ENCODE results near the gene PLIN1.

DNA sequence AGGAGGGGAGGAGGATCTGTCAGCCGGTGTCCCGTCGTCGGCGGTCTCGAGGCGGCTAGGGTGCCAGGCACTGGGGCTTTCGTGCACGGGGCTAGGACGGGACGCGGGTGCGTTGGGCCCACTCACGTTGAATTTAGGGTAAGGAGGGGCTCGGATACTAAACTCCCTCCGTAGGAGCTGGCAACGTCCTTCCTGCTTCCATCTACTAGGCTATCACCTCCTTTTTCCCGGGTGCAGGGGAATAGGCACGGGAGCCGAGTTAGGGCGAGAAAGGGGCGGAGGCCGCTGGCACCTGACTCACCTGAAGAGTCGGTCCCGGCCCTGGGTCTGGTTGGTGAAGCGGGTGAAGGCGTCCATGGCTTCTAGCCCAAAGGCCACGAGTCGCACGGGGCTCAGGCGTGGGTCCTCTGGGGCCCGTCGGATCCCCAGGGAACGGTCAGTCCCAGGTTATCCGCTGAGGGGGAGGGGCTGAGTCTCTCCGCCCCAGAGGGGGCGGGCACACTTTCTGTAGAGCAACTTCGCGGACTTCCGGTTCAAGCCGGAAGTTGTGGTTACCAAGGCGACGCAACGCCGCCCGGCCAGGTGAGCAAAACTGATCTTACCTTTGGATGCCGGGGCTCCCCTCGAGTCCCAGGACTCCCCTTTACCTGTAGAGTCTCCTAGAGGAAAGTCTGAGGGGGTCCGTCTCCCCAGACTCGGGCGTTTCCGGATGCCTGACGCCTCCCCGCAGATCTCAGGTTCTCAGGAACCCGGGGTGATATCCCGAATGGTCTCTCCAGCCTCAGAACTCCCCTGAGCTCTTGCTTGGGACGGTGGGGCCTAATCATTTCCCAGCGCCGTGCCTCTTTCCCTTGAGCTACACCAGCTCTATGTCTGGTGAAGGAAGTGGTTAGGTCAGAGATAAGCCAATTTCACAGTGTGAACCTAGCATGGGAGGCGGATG lies 11.4 kb upstream of the PLIN1 start, which contains the start of the genes PEX11A and WDR93:
- TF ChIP-seq, protein P1, sequence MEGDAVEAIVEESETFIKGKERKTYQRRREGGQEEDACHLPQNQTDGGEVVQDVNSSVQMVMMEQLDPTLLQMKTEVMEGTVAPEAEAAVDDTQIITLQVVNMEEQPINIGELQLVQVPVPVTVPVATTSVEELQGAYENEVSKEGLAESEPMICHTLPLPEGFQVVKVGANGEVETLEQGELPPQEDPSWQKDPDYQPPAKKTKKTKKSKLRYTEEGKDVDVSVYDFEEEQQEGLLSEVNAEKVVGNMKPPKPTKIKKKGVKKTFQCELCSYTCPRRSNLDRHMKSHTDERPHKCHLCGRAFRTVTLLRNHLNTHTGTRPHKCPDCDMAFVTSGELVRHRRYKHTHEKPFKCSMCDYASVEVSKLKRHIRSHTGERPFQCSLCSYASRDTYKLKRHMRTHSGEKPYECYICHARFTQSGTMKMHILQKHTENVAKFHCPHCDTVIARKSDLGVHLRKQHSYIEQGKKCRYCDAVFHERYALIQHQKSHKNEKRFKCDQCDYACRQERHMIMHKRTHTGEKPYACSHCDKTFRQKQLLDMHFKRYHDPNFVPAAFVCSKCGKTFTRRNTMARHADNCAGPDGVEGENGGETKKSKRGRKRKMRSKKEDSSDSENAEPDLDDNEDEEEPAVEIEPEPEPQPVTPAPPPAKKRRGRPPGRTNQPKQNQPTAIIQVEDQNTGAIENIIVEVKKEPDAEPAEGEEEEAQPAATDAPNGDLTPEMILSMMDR (conservative IDR thresholded peaks at IDR 0.05; ENCODE audit: low read depth in 2 of 2): no peak
- TF ChIP-seq EZH2phosphoT487 (IDR thresholded peaks at IDR 0.05; ENCODE audit: unreplicated experiment): no peak
- TF ChIP-seq JUNB (IDR thresholded peaks at IDR 0.05; ENCODE audit: unreplicated experiment): no peak
- no peak for TF ChIP-seq CREB1 (CRISPR knock-in tag; IDR thresholded peaks at IDR 0.05; ENCODE audit: low read depth)
- TF ChIP-seq, protein P2, sequence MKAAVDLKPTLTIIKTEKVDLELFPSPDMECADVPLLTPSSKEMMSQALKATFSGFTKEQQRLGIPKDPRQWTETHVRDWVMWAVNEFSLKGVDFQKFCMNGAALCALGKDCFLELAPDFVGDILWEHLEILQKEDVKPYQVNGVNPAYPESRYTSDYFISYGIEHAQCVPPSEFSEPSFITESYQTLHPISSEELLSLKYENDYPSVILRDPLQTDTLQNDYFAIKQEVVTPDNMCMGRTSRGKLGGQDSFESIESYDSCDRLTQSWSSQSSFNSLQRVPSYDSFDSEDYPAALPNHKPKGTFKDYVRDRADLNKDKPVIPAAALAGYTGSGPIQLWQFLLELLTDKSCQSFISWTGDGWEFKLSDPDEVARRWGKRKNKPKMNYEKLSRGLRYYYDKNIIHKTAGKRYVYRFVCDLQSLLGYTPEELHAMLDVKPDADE (IDR thresholded peaks at IDR 0.05): no peak
- peak; percentile 52 for TF ChIP-seq POLR2AphosphoS5 (IDR thresholded peaks at IDR 0.05; ENCODE audit: low read depth)
- peak; percentile 51 for TF ChIP-seq EZH2 (IDR thresholded peaks at IDR 0.05; ENCODE audit: low read depth, unreplicated experiment)
- no peak for TF ChIP-seq NANOG (IDR thresholded peaks at IDR 0.05; ENCODE audit: borderline replicate concordance)
- TF ChIP-seq, protein P3, sequence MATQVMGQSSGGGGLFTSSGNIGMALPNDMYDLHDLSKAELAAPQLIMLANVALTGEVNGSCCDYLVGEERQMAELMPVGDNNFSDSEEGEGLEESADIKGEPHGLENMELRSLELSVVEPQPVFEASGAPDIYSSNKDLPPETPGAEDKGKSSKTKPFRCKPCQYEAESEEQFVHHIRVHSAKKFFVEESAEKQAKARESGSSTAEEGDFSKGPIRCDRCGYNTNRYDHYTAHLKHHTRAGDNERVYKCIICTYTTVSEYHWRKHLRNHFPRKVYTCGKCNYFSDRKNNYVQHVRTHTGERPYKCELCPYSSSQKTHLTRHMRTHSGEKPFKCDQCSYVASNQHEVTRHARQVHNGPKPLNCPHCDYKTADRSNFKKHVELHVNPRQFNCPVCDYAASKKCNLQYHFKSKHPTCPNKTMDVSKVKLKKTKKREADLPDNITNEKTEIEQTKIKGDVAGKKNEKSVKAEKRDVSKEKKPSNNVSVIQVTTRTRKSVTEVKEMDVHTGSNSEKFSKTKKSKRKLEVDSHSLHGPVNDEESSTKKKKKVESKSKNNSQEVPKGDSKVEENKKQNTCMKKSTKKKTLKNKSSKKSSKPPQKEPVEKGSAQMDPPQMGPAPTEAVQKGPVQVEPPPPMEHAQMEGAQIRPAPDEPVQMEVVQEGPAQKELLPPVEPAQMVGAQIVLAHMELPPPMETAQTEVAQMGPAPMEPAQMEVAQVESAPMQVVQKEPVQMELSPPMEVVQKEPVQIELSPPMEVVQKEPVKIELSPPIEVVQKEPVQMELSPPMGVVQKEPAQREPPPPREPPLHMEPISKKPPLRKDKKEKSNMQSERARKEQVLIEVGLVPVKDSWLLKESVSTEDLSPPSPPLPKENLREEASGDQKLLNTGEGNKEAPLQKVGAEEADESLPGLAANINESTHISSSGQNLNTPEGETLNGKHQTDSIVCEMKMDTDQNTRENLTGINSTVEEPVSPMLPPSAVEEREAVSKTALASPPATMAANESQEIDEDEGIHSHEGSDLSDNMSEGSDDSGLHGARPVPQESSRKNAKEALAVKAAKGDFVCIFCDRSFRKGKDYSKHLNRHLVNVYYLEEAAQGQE (IDR thresholded peaks at IDR 0.05; ENCODE audit: unreplicated experiment): no peak
- TF ChIP-seq ZNF114 (CRISPR knock-in tag; IDR thresholded peaks at IDR 0.05): no peak
- TF ChIP-seq, protein P4, sequence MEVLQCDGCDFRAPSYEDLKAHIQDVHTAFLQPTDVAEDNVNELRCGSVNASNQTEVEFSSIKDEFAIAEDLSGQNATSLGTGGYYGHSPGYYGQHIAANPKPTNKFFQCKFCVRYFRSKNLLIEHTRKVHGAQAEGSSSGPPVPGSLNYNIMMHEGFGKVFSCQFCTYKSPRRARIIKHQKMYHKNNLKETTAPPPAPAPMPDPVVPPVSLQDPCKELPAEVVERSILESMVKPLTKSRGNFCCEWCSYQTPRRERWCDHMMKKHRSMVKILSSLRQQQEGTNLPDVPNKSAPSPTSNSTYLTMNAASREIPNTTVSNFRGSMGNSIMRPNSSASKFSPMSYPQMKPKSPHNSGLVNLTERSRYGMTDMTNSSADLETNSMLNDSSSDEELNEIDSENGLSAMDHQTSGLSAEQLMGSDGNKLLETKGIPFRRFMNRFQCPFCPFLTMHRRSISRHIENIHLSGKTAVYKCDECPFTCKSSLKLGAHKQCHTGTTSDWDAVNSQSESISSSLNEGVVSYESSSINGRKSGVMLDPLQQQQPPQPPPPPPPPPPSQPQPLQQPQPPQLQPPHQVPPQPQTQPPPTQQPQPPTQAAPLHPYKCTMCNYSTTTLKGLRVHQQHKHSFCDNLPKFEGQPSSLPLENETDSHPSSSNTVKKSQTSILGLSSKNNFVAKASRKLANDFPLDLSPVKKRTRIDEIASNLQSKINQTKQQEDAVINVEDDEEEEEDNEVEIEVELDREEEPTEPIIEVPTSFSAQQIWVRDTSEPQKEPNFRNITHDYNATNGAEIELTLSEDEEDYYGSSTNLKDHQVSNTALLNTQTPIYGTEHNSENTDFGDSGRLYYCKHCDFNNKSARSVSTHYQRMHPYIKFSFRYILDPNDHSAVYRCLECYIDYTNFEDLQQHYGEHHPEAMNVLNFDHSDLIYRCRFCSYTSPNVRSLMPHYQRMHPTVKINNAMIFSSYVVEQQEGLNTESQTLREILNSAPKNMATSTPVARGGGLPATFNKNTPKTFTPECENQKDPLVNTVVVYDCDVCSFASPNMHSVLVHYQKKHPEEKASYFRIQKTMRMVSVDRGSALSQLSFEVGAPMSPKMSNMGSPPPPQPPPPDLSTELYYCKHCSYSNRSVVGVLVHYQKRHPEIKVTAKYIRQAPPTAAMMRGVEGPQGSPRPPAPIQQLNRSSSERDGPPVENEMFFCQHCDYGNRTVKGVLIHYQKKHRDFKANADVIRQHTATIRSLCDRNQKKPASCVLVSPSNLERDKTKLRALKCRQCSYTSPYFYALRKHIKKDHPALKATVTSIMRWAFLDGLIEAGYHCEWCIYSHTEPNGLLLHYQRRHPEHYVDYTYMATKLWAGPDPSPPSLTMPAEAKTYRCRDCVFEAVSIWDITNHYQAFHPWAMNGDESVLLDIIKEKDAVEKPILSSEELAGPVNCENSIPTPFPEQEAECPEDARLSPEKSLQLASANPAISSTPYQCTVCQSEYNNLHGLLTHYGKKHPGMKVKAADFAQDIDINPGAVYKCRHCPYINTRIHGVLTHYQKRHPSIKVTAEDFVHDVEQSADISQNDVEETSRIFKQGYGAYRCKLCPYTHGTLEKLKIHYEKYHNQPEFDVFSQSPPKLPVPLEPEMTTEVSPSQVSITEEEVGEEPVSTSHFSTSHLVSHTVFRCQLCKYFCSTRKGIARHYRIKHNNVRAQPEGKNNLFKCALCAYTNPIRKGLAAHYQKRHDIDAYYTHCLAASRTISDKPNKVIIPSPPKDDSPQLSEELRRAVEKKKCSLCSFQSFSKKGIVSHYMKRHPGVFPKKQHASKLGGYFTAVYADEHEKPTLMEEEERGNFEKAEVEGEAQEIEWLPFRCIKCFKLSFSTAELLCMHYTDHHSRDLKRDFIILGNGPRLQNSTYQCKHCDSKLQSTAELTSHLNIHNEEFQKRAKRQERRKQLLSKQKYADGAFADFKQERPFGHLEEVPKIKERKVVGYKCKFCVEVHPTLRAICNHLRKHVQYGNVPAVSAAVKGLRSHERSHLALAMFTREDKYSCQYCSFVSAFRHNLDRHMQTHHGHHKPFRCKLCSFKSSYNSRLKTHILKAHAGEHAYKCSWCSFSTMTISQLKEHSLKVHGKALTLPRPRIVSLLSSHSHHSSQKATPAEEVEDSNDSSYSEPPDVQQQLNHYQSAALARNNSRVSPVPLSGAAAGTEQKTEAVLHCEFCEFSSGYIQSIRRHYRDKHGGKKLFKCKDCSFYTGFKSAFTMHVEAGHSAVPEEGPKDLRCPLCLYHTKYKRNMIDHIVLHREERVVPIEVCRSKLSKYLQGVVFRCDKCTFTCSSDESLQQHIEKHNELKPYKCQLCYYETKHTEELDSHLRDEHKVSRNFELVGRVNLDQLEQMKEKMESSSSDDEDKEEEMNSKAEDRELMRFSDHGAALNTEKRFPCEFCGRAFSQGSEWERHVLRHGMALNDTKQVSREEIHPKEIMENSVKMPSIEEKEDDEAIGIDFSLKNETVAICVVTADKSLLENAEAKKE (CRISPR knock-in tag; IDR thresholded peaks at IDR 0.05): no peak
- TF ChIP-seq STAT1 (IDR thresholded peaks at IDR 0.05; ENCODE audit: unreplicated experiment): no peak

Data from GM23338 (cell line).